Spinal cord (tissue), 10 donors: ENCODE data around the gene MEAK7. TPM values are rescaled to one million over a fixed set of nuclear protein-coding genes. Genes with fewer than 3 reads are reported as not detected.

Experiments
- DNase-seq, 6 donors: peaks; one replicate each; pipeline versions ENCODE4 v3.0.0 to v3.0.0-alpha.2; 2013 to 2015; ENCODE audit warnings: low spot score in 6 of 6, low read depth in 4 of 6
- H3K27ac ChIP-seq: one replicate; pipeline ENCODE4 v1.5.1; 2013; ENCODE audit warnings: low read depth, low read length, control low read depth
- H3K27me3 ChIP-seq: one replicate; pipeline ENCODE4 v1.6.1; 2013; ENCODE audit warnings: low read length; ENCODE audit not compliant: control insufficient read depth, insufficient read depth
- H3K36me3 ChIP-seq: one replicate; pipeline ENCODE4 v1.6.1; 2013; ENCODE audit warnings: low read length; ENCODE audit not compliant: control insufficient read depth, insufficient read depth
- H3K4me1 ChIP-seq: one replicate; pipeline ENCODE4 v1.6.1; 2013; ENCODE audit warnings: low read length; ENCODE audit not compliant: control insufficient read depth, insufficient read depth
- H3K4me3 ChIP-seq: one replicate; pipeline ENCODE4 v1.5.1; 2013; ENCODE audit warnings: low read depth, low read length, control low read depth
- H3K9me3 ChIP-seq: one replicate; pipeline ENCODE4 v1.6.1; 2013; ENCODE audit warnings: low read length; ENCODE audit not compliant: control insufficient read depth, insufficient read depth
- WGBS: methylation state at CpG from one replicate; pipeline ENCODE4 v1.1.5; 2013; ENCODE audit warnings: missing lambda C conversion rate; ENCODE audit not compliant: insufficient coverage; 5-methylcytosine and 5-hydroxymethylcytosine counted together
- polyA plus RNA-seq, 2 donors: library from polyadenylated mRNA; unstranded; fragments of 120-200 nt; gene quantifications; one replicate each; pipeline ENCODE4 v1.2.1, GENCODE V29; 2013; ENCODE audit not compliant: insufficient read length in 2 of 2
- total RNA-seq, 2 donors: library from RNA; depleted of rRNA in 1 of 2; stranded (reverse); fragments of 120-200 nt in 1 of 2; fragments of >200 nt in 1 of 2; gene quantifications; one replicate each; pipeline versions ENCODE4 v1.2.3 to v1.2.4, GENCODE V29; 2013 to 2014
- donor health status: healthy.

Gene MEAK7
- total and polyA plus RNA-seq, 4 donors: 9.2 to 14.3 (median 12.3) TPM

GRCh38 chr16:84498859-84499620, 5.4 kb downstream of the MEAK7 start:
- peaks cover 51% of the 10 kb centered on the region for H3K36me3 ChIP-seq
- no peaks in the 10 kb centered on the region for H3K9me3 ChIP-seq
- H3K4me3 ChIP-seq: no peak overlapping the region
- no peaks in the 10 kb centered on the region for H3K27me3 ChIP-seq
- no peak for DNase-seq
- no peak overlapping the region for H3K27ac ChIP-seq
- H3K4me1 ChIP-seq: peaks cover 10% of the 10 kb centered on the region
- WGBS: 85% methylated on average over 6 of the region's 13 CpGs

- Histone ChIP-seq H3K4me1 (peaks cover 2% of the 10 kb centered on the region), H3K36me3 (peaks cover 54% of the 10 kb centered on the region), H3K27me3 (no peaks in the 10 kb centered on the region), H3K9me3 (no peaks in the 10 kb centered on the region), H3K27ac (no peak overlapping the region), H3K4me3 (no peak overlapping the region)
- no peak for DNase-seq
- no CpG with 5 or more reads among the region's 2 CpGs for WGBS
Observed at GRCh38 chr16:84498223-84498610, 6.2 kb downstream of the MEAK7 start.

GRCh38 chr16:84497418-84498222, 6.8 kb downstream of the MEAK7 start:
- no peaks in the 10 kb centered on the region for H3K9me3 ChIP-seq
- no peak for DNase-seq
- peaks cover 54% of the 10 kb centered on the region for H3K36me3 ChIP-seq
- H3K27me3 ChIP-seq: no peaks in the 10 kb centered on the region
- no peak overlapping the region for H3K27ac ChIP-seq
- 83% methylated on average over 13 of the region's 18 CpGs for WGBS
- H3K4me3 ChIP-seq: no peak overlapping the region
- H3K4me1 ChIP-seq: no peaks in the 10 kb centered on the region

GRCh38 chr16:84496991-84497390, 7.5 kb downstream of the MEAK7 start:
- Histone ChIP-seq H3K27ac (no peak overlapping the region), H3K4me1 (no peaks in the 10 kb centered on the region), H3K9me3 (no peaks in the 10 kb centered on the region), H3K4me3 (no peak overlapping the region), H3K27me3 (no peaks in the 10 kb centered on the region), H3K36me3 (peaks cover 51% of the 10 kb centered on the region)
- no peak for DNase-seq
- WGBS: 100% methylated on average over 2 of the region's 3 CpGs

DNA sequence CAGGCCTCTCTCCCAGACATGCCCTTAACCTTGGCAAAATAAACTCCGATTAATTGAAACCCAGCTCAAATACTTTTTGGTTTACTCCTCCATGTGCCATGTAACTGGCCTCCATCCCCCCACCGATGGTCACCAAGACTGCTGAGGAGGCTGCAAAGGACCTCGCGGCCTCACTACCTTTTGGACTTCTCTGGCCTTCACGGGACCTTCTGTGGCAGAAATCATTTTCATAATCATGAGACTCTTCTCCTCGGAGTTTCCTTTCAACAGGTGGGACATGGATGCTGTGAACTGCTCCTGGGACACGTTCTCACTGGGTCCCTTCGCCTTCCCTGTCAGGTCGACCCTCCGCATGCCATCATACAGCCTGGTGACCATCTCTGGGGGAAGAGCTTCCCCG, 9.0 kb downstream of the MEAK7 start:
- no peaks in the 10 kb centered on the region for H3K9me3 ChIP-seq
- H3K4me3 ChIP-seq: no peak overlapping the region
- H3K27ac ChIP-seq: no peak overlapping the region
- peaks cover 46% of the 10 kb centered on the region for H3K36me3 ChIP-seq
- 97% methylated on average over 11 of the region's 11 CpGs for WGBS
- no peaks in the 10 kb centered on the region for H3K4me1 ChIP-seq
- DNase-seq: no peak
- no peaks in the 10 kb centered on the region for H3K27me3 ChIP-seq

GRCh38 chr16:84489131-84489530, 15.3 kb downstream of the MEAK7 start:
- Histone ChIP-seq H3K27ac (no peak overlapping the region), H3K9me3 (no peaks in the 10 kb centered on the region), H3K4me1 (peaks cover 8% of the 10 kb centered on the region), H3K36me3 (peaks cover 39% of the 10 kb centered on the region), H3K27me3 (no peaks in the 10 kb centered on the region), H3K4me3 (no peak overlapping the region)
- no peak for DNase-seq
- WGBS: 84% methylated on average over 7 of the region's 8 CpGs

- Histone ChIP-seq H3K4me3 (no peak overlapping the region), H3K27me3 (no peaks in the 10 kb centered on the region), H3K27ac (no peak overlapping the region), H3K4me1 (peaks cover 24% of the 10 kb centered on the region), H3K36me3 (peaks cover 55% of the 10 kb centered on the region), H3K9me3 (no peaks in the 10 kb centered on the region)
- WGBS: 87% methylated on average over 4 of the region's 8 CpGs
- no peak for DNase-seq
Observed at GRCh38 chr16:84487358-84487757, 17.1 kb downstream of the MEAK7 start.

GRCh38 chr16:84486551-84487235, 17.8 kb downstream of the MEAK7 start:
- Histone ChIP-seq H3K4me1 (peaks cover 30% of the 10 kb centered on the region), H3K36me3 (peaks cover 61% of the 10 kb centered on the region), H3K27ac (no peak overlapping the region), H3K27me3 (no peaks in the 10 kb centered on the region), H3K9me3 (no peaks in the 10 kb centered on the region), H3K4me3 (no peak overlapping the region)
- whole genome bisulfite sequencing: 90% methylated on average over 12 of the region's 17 CpGs
- no peak for DNase-seq

DNA sequence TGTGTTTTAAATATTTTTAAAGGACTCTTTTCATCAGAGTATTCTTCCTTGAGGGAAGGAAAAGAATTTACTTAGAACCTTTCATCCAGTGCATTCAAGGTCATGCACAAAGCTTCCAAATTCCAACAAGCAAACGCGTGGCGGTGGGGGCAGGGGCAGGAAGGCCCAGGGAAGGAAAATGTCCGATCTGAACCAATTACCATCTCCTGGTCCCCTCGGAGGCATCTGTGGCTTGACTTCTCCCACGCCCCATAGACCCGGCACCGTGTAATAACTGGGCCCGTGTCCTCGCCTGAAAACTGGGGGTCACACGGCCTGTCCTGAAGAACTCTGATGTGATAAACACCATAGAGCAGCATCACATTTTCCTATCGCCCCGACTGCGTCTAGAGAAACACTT, 18.3 kb downstream of the MEAK7 start:
- Histone ChIP-seq H3K27me3 (no peaks in the 10 kb centered on the region), H3K4me1 (peaks cover 36% of the 10 kb centered on the region), H3K9me3 (no peaks in the 10 kb centered on the region), H3K27ac (no peak overlapping the region), H3K36me3 (peaks cover 65% of the 10 kb centered on the region), H3K4me3 (no peak overlapping the region)
- WGBS: 85% methylated on average over 14 of the region's 14 CpGs
- DNase-seq: no peak
